ENCODE results near the gene HAUS6. TPM values are rescaled to one million over a fixed set of nuclear protein-coding genes. Genes with fewer than 3 reads are reported as not detected.

The HAUS6 gene
- total and polyA plus RNA-seq, 2 of the 13 experiments (the other 11 are each of a cell fraction or from before 2014, with no cell fraction given): 9.8 to 31.1 TPM

DNA sequence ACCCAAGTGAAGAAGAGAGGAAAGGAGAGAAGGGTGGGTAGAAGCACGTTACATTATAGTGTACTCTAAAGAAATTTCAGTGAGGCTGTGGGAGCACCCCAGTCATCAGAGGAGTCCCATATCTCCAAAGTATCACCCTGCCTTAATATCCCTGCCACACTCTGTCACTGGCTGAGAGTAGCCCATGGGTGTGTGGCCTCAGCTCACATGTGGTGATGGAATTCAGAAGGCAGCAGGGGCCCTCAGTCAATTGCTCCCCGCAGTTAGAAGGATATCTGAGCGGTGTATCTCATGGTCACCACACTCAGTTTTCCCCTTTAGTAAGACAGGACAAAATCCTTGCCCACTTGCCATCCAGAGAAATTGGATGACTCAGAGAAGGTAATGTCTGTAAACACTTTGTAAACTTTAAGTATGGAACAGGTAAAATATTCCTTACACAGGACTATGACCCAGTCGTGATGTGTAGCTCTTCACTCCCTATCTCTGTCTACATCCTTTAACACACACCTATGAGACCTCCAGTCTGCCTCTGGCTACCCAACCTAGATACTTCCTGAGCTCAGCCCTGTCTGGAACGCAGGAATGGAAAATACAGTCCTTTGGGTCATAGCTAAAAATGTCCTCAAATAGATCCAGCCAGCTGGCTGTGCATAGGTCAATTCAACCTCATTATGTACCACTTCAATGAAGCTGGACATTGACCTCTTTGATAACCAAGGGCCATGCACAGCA is 48.9 kb upstream of the HAUS6 start (continued):
- TF ChIP-seq SP2 (CRISPR knock-in tag; IDR thresholded peaks at IDR 0.05) (no peak), ZBTB8A (CRISPR knock-in tag; IDR thresholded peaks at IDR 0.05; ENCODE audit: borderline replicate concordance, low read depth) (no peak), ZNF563 (CRISPR knock-in tag; IDR thresholded peaks at IDR 0.05) (no peak), ZNF558 (CRISPR knock-in tag; IDR thresholded peaks at IDR 0.05; ENCODE audit: borderline replicate concordance) (no peak), ZNF652 (CRISPR knock-in tag; IDR thresholded peaks at IDR 0.05; ENCODE audit: borderline replicate concordance, low read depth) (peak; percentile 10; the same call in 1 of the 2 replicates), SRY (CRISPR knock-in tag; IDR thresholded peaks at IDR 0.05) (no peak), YY1 (IDR thresholded peaks at IDR 0.05; ENCODE audit: insufficient read depth, insufficient replicate concordance, low read depth, low read length) (no peak), U2AF2 (IDR thresholded peaks at IDR 0.05; ENCODE audit: low read depth, low read length) (no peak), MEIS2 (CRISPR knock-in tag; IDR thresholded peaks at IDR 0.05) (no peak; the same call in 1 of the 2 replicates), ESRRA (CRISPR knock-in tag; IDR thresholded peaks at IDR 0.05; ENCODE audit: low read depth) (peak; percentile 84), ZNF720 (CRISPR knock-in tag; IDR thresholded peaks at IDR 0.05) (no peak), TOPORS (CRISPR knock-in tag; IDR thresholded peaks at IDR 0.05) (peak; percentile 41; the same call in 1 of the 2 replicates)
- TF ChIP-seq, protein P1, sequence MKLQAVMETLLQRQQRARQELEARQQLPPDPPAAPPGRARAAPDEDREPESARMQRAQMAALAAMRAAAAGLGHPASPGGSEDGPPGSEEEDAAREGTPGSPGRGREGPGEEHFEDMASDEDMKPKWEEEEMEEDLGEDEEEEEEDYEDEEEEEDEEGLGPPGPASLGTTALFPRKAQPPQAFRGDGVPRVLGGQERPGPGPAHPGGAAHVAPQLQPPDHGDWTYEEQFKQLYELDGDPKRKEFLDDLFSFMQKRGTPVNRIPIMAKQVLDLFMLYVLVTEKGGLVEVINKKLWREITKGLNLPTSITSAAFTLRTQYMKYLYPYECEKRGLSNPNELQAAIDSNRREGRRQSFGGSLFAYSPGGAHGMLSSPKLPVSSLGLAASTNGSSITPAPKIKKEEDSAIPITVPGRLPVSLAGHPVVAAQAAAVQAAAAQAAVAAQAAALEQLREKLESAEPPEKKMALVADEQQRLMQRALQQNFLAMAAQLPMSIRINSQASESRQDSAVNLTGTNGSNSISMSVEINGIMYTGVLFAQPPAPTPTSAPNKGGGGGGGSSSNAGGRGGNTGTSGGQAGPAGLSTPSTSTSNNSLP (IDR thresholded peaks at IDR 0.05; ENCODE audit: low read depth, low read length): peak; percentile 99
- TF ChIP-seq, protein P2, sequence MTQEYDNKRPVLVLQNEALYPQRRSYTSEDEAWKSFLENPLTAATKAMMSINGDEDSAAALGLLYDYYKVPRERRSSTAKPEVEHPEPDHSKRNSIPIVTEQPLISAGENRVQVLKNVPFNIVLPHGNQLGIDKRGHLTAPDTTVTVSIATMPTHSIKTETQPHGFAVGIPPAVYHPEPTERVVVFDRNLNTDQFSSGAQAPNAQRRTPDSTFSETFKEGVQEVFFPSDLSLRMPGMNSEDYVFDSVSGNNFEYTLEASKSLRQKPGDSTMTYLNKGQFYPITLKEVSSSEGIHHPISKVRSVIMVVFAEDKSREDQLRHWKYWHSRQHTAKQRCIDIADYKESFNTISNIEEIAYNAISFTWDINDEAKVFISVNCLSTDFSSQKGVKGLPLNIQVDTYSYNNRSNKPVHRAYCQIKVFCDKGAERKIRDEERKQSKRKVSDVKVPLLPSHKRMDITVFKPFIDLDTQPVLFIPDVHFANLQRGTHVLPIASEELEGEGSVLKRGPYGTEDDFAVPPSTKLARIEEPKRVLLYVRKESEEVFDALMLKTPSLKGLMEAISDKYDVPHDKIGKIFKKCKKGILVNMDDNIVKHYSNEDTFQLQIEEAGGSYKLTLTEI (CRISPR knock-in tag; conservative IDR thresholded peaks at IDR 0.05): no peak
- TF ChIP-seq, protein P3, sequence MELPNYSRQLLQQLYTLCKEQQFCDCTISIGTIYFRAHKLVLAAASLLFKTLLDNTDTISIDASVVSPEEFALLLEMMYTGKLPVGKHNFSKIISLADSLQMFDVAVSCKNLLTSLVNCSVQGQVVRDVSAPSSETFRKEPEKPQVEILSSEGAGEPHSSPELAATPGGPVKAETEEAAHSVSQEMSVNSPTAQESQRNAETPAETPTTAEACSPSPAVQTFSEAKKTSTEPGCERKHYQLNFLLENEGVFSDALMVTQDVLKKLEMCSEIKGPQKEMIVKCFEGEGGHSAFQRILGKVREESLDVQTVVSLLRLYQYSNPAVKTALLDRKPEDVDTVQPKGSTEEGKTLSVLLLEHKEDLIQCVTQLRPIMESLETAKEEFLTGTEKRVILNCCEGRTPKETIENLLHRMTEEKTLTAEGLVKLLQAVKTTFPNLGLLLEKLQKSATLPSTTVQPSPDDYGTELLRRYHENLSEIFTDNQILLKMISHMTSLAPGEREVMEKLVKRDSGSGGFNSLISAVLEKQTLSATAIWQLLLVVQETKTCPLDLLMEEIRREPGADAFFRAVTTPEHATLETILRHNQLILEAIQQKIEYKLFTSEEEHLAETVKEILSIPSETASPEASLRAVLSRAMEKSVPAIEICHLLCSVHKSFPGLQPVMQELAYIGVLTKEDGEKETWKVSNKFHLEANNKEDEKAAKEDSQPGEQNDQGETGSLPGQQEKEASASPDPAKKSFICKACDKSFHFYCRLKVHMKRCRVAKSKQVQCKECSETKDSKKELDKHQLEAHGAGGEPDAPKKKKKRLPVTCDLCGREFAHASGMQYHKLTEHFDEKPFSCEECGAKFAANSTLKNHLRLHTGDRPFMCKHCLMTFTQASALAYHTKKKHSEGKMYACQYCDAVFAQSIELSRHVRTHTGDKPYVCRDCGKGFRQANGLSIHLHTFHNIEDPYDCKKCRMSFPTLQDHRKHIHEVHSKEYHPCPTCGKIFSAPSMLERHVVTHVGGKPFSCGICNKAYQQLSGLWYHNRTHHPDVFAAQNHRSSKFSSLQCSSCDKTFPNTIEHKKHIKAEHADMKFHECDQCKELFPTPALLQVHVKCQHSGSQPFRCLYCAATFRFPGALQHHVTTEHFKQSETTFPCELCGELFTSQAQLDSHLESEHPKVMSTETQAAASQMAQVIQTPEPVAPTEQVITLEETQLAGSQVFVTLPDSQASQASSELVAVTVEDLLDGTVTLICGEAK (IDR thresholded peaks at IDR 0.05): no peak
- TF ChIP-seq, protein P3 (CRISPR knock-in tag; IDR thresholded peaks at IDR 0.05): no peak; the same call in 1 of the 2 replicates

All from HepG2 (cell line).